GM12865 (cell line): ENCODE measurements around the gene FLNC.

ENCODE experiments used
- DNase-seq: peaks from one replicate; pipeline ENCODE4 v3.0.0; 2010; ENCODE audit warnings: low read depth
- H3K4me3 ChIP-seq: 2 replicates; pipeline ENCODE4 v1.5.1; 2011; ENCODE audit warnings: mild to moderate bottlenecking, low read depth, low read length, control low read depth
- CTCF ChIP-seq: IDR thresholded peaks from 2 replicates; pipeline ENCODE4 v1.5.1; 2011; ENCODE audit warnings: low read length, control low read depth, low read depth, inconsistent platforms; ENCODE audit not compliant: insufficient read depth; ENCODE audit errors: missing control alignments

Gene FLNC

GRCh38 chr7:128892521-128893250, 62.5 kb downstream of the FLNC start:
- TF ChIP-seq CTCF: no peak
- no peak overlapping the region for H3K4me3 ChIP-seq

GRCh38 chr7:128893251-128894100, 63.3 kb downstream of the FLNC start:
- no peak overlapping the region for H3K4me3 ChIP-seq
- no peak for TF ChIP-seq CTCF
- DNase-seq: no peak

More at GRCh38 chr7:128892521-128893250, 62.5 kb downstream of the FLNC start:
- DNase-seq: no peak

- H3K4me3 ChIP-seq: no peak overlapping the region
- no peak for DNase-seq
- no peak for TF ChIP-seq CTCF
These were observed 63.9 kb downstream of the FLNC start for GRCh38 chr7:128894101-128894440.

GRCh38 chr7:128895320-128895719, 65.1 kb downstream of the FLNC start:
- TF ChIP-seq CTCF: no peak
- no peak overlapping the region for H3K4me3 ChIP-seq
- no peak for DNase-seq

- no peak for DNase-seq
- TF ChIP-seq CTCF: no peak
- H3K4me3 ChIP-seq: no peak overlapping the region
These were observed 69.2 kb downstream of the FLNC start for GRCh38 chr7:128899392-128899791.

- DNase-seq: no peak
- H3K4me3 ChIP-seq: no peak overlapping the region
- TF ChIP-seq CTCF: no peak
These were observed 70.0 kb downstream of the FLNC start for GRCh38 chr7:128900237-128900636.
